Vagina (tissue), 2 donors: Measurements from ENCODE around the gene RABAC1. TPM values are rescaled to one million over a fixed set of nuclear protein-coding genes. Genes with fewer than 3 reads are reported as not detected.

Experiments used
- DNase-seq, 2 donors: peaks; one replicate each; pipeline ENCODE4 v3.0.0-alpha.2; 2017; ENCODE audit errors: extremely low spot score in 2 of 2
- H3K27ac ChIP-seq: fragments of 200-600 bp; sonication (generic); one replicate; pipeline ENCODE4 v1.5.1; 2019
- H3K27me3 ChIP-seq: fragments of 200-600 bp; sonication (generic); one replicate; pipeline ENCODE4 v1.5.1; 2019
- H3K36me3 ChIP-seq, 2 donors: fragments of 200-600 bp; sonication (generic); one replicate each; pipeline ENCODE4 v1.5.1; 2017 to 2019
- H3K4me1 ChIP-seq: fragments of 200-600 bp; sonication (generic); one replicate; pipeline ENCODE4 v1.5.1; 2019
- H3K4me3 ChIP-seq, 2 donors: fragments of 200-600 bp; sonication (generic); 1 replicate in 1 of 2; 2 replicates in 1 of 2; pipeline ENCODE4 v1.5.1; 2016 to 2019
- H3K9me3 ChIP-seq: fragments of 200-600 bp; sonication (generic); one replicate; pipeline ENCODE4 v1.5.1; 2019
- CTCF ChIP-seq, 3 experiments: fragments of 450-650 bp in 2 of 3; fragments of 200-600 bp in 1 of 3; sonication (generic) in 1 of 3; IDR thresholded peaks; one replicate each; pipeline ENCODE4 v1.5.1; 2017 to 2019; ENCODE audit warnings: antibody characterized with exemption in 3 of 3, mild to moderate bottlenecking in 2 of 3, moderate library complexity in 2 of 3
- POLR2A ChIP-seq, 2 donors: fragments of 450-650 bp; IDR thresholded peaks; one replicate each; pipeline ENCODE4 v1.6.1; 2017; ENCODE audit warnings: antibody characterized with exemption in 2 of 2, mild to moderate bottlenecking in 2 of 2, moderate library complexity in 2 of 2
- POLR2AphosphoS5 ChIP-seq, 2 donors: sonication (generic); formaldehyde crosslinking; IDR thresholded peaks; one replicate each; pipeline ENCODE4 v1.9.0; 2017; ENCODE audit warnings: antibody characterized with exemption in 2 of 2, mild to moderate bottlenecking in 2 of 2, low read depth in 1 of 2; ENCODE audit not compliant: insufficient read depth in 1 of 2
- intact Hi-C: fragments of 100-400 bp; cut with DNase I; formaldehyde crosslinking; loops from one replicate; pipeline ENCODE4 v1.15.1; 2023
- total RNA-seq: library from RNA; depleted of rRNA; stranded (reverse); fragments of >200 nt; gene quantifications from one replicate; pipeline ENCODE4 v1.2.3, GENCODE V29; 2016

RABAC1 gene
- total RNA-seq, 1 donor from 2014 or later = 263 TPM

- intact Hi-C loops = no loop called here
- Histone ChIP-seq H3K4me1 (peaks cover 14% of the 10 kb centered on the region), H3K27me3 (peaks cover 7% of the 10 kb centered on the region), H3K4me3 (no peak overlapping the region), H3K9me3 (no peaks in the 10 kb centered on the region), H3K27ac (no peak overlapping the region), H3K36me3 (peaks cover 0 to 5% of the 10 kb centered on the region in 2 donors)
- DNase-seq = no peak
- TF ChIP-seq POLR2A (IDR thresholded peaks at IDR 0.05) (no peak), CTCF (IDR thresholded peaks at IDR 0.05) (no peak), POLR2AphosphoS5 (IDR thresholded peaks at IDR 0.05; ENCODE audit: insufficient read depth in 1 of 2, low read depth in 1 of 2) (no peak)
These were observed 47.9 kb downstream of the RABAC1 start for GRCh38 chr19:41910992-41911888.

GRCh38 chr19:41910240-41910991, 48.7 kb downstream of the RABAC1 start:
- Histone ChIP-seq H3K36me3 (peaks cover 0 to 14% of the 10 kb centered on the region in 2 donors), H3K4me1 (peaks cover 14% of the 10 kb centered on the region), H3K4me3 (no peak overlapping the region), H3K9me3 (no peaks in the 10 kb centered on the region), H3K27me3 (no peaks in the 10 kb centered on the region), H3K27ac (no peak overlapping the region)
- no peak for TF ChIP-seq POLR2AphosphoS5 (IDR thresholded peaks at IDR 0.05; ENCODE audit: insufficient read depth in 1 of 2, low read depth in 1 of 2)
- no peak for TF ChIP-seq CTCF (IDR thresholded peaks at IDR 0.05)
- TF ChIP-seq POLR2A (IDR thresholded peaks at IDR 0.05) = no peak
- no peak for DNase-seq
- intact Hi-C loops = no loop called here

- no peak for TF ChIP-seq CTCF (IDR thresholded peaks at IDR 0.05)
- no peak for TF ChIP-seq POLR2A (IDR thresholded peaks at IDR 0.05)
- H3K4me1 ChIP-seq = peaks cover 10% of the 10 kb centered on the region
- peaks cover 0 to 19% of the 10 kb centered on the region in 2 donors for H3K36me3 ChIP-seq
- DNase-seq = no peak
- no peak overlapping the region for H3K27ac ChIP-seq
- H3K27me3 ChIP-seq = no peaks in the 10 kb centered on the region
- no peak overlapping the region for H3K4me3 ChIP-seq
- intact Hi-C loops = no loop called here
- H3K9me3 ChIP-seq = no peaks in the 10 kb centered on the region
These were observed 49.4 kb downstream of the RABAC1 start for GRCh38 chr19:41909706-41910105.

- TF ChIP-seq POLR2AphosphoS5 (IDR thresholded peaks at IDR 0.05; ENCODE audit: insufficient read depth in 1 of 2, low read depth in 1 of 2) (no peak), POLR2A (IDR thresholded peaks at IDR 0.05) (no peak), CTCF (IDR thresholded peaks at IDR 0.05) (no peak)
- Histone ChIP-seq H3K4me1 (peaks cover 10% of the 10 kb centered on the region), H3K4me3 (no peak overlapping the region), H3K27me3 (no peaks in the 10 kb centered on the region), H3K27ac (no peak overlapping the region), H3K36me3 (peaks cover 0 to 27% of the 10 kb centered on the region in 2 donors), H3K9me3 (no peaks in the 10 kb centered on the region)
- intact Hi-C loops = no loop called here
- no peak for DNase-seq
These were observed 50.2 kb downstream of the RABAC1 start for GRCh38 chr19:41908724-41909464.
